T1000 (cell line): ENCODE measurements around the gene NINJ2.

Experiments
- DNase-seq: peaks from one replicate; lab custom pipeline; 2025; ENCODE audit warnings: mixed read lengths; lab: John Stamatoyannopoulos, UW

Gene NINJ2

DNA sequence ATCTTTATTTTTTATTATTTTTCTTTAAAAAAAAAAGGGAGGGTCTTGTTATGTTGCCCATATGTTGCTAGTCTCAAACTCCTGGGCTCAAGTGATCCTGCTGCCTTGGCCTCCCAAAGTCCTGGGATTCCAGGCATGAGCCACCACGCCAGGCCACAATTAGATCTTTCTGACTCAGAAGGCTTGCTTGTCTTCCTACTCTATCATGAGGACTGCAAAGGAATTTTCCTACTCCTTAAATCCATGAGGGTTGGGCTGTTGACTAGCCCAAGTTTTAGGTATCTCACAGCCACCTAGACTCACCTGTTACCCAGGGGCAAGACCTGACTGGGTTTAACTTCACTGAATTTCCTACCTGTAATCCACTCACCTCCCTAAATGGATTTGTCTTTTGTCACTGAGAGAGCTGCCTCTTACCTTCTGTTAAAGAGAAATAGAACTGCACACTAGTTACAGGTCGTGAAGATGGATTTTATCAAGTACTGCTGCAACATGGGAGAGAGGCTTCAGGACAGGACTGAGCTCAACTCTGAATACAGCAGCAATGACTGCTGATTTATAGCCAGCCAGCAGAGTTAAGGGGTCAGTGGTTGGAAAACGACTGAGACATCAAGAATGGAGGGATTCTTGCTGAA lies 131.2 kb downstream of the NINJ2 start:
- DNase-seq, result no peak

DNA sequence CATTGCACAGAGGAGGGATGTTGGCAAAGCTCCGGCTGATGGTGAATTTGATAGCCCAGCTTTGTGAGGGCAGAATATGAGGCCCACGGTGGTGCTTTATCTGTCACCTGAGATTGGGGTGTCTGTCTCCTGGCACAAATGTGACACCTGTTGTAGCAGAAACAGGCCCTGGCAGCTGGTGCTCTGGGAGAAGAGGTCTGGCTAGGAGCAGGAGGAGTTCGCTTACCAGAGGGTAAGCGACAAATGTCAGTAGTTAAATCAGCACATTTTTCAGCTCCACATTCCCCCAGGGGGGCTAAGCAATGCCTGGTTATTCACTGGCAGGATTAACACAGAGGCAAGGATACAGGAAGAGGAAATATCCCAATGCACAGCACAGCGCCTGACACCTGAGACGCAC lies 132.4 kb downstream of the NINJ2 start:
- no peak for DNase-seq

DNA sequence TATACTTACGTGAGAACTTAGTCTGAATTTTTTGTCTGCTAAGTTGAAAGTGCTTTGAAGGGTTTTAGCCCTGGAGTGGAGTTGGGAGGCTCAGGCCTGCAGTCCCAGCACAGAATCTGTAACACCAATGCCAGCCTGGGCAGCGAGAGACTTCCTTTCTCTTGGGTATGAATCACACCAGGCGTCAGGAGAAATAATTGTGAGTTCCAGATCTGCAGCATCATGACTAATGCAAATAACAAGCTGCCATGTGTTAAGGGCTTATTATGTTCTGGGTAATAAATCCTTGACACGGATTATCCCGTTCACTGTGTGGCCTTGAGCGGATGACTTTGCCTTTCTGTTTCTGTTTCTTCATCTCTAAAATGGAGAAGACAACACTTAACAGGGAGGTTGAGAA lies 132.9 kb downstream of the NINJ2 start:
- no peak for DNase-seq

DNA sequence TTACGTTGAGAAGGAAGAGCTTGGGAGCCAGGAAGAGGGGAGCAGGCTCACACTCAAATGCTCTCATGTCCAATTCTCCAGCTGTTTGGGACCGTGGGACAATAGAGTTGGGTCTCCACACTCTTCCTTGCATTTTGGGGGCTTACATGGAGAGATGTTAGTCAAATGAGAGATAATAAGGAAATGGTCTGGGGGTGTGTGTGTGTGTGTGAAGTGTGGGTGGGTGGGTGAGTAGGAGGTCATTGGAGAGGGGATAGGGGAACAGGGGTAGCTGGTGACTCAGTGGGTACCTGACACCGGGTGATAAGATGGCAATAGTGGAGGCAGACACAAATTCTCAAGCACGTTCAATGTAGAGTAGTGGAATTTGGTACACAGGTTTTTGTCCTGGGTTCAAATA lies 135.5 kb downstream of the NINJ2 start:
- no peak for DNase-seq

DNA sequence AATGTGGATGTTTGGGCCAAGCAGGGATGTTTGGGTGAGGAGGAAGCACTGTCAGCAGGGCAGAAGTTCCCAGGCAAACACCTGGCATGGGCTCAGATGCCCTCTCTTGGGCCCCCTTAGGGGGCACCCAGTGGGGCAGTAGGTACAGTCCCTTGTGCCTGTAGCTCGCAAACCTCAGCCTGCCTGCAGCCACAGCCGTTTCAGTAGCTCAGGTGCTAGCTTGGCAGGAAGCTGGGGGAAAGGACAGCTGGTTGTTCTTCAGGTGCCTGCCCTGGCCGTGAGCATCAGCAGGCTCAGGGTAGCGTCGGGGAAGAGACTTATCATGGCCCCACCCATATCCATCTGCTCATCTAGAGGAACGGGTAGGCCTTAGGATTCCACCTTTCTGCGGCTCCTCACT lies 136.0 kb downstream of the NINJ2 start:
- DNase-seq, result no peak

DNA sequence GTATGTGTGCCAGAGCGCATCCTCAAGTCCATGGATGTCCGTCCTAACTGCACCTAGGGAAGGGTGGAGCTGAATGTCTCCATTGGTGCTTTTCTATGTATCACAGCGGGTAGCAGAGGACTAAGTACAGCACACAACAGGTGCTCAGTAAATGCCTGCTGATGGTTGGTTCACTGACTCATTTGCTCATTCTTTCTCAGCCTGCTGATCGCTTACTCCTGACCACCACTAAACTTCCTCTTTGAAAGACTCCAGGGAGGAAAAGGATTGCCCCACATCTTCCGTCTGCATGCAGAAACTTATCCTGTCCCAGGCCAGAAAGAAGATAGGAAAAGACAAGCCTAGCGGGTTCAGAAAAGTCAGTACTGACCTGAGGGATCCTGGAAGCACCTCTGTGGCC lies 137.2 kb downstream of the NINJ2 start:
- DNase-seq, result no peak

DNA sequence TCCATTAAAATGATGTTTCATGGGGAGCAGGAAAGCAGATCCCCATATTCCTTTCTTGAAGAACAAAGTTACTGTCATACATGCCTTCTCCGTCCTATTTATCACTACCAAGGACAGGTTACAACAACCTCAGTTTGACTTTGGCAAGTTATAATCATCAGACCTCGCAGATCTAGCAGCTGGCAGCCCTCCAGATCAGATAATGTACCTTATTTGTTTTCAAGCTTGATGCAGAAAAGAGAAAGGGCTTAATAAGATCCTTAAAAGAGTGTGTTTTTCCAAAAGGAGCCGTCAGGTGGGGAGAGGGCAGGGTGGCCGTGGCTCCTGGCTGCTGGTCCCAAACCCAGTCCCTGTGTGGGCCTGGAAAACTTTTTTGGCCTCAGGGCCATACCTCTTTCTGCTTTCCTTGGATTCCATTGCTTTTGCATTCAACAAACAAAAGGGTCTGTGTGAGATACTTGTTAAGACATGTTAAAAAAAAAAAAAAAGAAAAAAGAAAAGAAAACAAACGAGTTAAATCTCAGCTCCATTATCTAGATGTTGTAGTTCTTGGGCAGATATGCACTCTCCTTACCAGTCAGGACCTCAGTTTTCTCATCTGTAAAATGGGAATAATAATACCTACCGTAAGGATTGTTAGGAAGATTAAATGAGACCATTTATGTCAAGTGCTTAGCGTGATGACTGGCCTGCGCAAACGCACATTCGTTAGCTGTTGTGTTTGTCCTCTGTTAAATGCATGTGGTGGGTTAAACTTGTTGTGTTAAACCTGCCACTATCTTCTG lies 138.9 kb downstream of the NINJ2 start:
- DNase-seq, result no peak

DNA sequence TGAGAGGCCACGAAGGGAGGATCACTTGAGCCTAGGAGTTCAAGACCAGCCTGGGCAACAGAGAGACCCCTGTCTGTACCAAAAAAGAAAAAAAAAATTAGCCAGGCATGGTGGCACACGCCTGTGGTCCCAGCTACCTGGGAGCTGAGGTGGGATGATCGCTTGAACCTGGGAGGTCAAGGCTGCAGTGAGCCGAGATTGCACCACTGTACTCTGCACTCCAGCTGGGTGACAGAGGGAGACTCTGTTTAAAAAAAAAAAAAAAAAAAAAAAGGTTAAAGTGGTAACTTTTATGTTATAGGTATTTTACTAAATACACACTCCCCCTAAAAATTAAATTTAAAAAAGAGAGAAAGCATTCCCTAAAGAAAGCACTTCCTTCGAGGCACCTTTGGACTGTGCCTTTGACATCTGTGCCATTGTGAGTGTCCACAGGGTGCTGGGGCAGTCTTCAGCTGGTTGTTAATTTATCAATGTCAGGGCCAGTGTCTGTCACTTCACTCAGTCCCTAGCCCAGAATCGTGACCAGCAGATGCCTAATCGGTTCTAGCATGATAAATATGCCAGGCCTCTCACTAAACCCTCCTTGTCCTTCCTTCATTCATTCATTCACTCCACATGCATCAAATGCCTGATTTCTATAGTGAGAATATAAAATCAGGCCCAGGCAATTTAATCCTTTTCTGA lies 140.4 kb downstream of the NINJ2 start:
- DNase-seq, result no peak

DNA sequence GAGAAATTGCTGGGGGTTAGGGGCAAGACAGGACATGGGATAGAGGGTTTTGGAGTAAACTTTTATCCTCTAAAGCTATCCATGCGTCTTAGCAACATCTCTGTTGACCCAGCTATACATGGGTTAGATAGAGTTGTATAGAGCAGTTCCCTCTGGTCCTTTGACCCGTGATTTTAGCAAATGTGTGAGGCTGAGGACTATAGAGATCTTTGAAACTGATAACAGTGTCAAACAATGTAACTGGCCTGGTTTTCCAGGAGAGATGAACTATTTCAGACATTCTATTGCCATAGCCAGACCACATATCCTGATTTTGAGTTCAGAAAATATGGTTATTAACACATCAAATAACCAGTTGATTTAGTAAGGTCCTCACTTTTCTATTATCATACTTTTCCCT lies 143.1 kb downstream of the NINJ2 start:
- DNase-seq, result no peak

DNA sequence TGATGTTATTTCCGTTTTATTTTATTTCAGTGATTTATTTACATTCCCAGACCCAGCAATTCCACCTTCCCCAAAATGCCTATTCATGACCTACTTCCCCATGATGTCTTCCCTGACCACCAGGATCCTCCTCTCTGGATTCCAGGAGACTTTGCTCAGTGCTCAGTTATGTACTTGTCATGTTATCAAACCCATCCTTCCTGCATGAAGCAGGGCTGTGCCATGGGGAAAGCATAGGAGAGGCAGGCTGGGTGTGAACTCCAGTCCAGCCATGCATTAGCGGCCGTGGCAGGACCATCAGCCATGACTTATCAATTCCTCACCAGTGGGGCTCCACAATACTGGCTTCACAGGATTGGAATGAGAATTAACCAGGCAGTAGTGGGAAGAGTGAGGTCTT lies 145.7 kb downstream of the NINJ2 start:
- DNase-seq, result no peak
